ENCODE results near the gene CNST.
"Not testable (repeated sequence)": the region's sequence is repeated elsewhere in the genome, so short reads cannot be mapped to it uniquely, and the experiment has no call there.

- TF ChIP-seq EZH2, CTCF (IDR thresholded peaks at IDR 0.05): not testable (repeated sequence)
Observed at GRCh38 chr1:246694213-246694895, 128.1 kb downstream of the CNST start.

All from neural progenitor cell (in vitro differentiated cells).